ENCODE data around the gene ZEB2. TPM values are rescaled to one million over a fixed set of nuclear protein-coding genes. Genes with fewer than 3 reads are reported as not detected.

ZEB2 gene
- total RNA-seq, 1 donor from 2014 or later, result 6.3 TPM

DNA sequence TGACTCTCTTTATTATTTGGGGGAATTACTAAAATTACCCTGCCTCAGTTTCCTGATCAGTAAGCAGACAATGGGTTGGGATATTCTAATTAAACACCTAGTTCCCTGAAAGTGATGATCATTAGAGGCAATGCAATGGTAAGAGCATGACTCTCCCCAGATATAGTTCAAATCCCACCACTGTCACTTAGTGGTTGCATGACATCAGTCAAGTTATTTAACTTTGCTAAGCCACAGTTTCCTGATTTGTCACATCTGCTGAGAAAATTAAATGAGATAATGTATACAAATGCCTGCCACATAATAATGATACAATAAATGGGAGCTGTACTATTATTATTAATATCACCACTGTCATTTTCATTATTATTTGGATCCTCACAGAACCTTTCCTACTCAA is 29.9 kb downstream of the ZEB2 start:
- TF ChIP-seq, protein P1, sequence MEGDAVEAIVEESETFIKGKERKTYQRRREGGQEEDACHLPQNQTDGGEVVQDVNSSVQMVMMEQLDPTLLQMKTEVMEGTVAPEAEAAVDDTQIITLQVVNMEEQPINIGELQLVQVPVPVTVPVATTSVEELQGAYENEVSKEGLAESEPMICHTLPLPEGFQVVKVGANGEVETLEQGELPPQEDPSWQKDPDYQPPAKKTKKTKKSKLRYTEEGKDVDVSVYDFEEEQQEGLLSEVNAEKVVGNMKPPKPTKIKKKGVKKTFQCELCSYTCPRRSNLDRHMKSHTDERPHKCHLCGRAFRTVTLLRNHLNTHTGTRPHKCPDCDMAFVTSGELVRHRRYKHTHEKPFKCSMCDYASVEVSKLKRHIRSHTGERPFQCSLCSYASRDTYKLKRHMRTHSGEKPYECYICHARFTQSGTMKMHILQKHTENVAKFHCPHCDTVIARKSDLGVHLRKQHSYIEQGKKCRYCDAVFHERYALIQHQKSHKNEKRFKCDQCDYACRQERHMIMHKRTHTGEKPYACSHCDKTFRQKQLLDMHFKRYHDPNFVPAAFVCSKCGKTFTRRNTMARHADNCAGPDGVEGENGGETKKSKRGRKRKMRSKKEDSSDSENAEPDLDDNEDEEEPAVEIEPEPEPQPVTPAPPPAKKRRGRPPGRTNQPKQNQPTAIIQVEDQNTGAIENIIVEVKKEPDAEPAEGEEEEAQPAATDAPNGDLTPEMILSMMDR (conservative IDR thresholded peaks at IDR 0.05; ENCODE audit: low read depth, low read length), result no peak
- DNase-seq (ENCODE audit: low read depth), result no peak
- H3K4me3 ChIP-seq (ENCODE audit: low read depth, low read length), result no peak overlapping the region

DNA sequence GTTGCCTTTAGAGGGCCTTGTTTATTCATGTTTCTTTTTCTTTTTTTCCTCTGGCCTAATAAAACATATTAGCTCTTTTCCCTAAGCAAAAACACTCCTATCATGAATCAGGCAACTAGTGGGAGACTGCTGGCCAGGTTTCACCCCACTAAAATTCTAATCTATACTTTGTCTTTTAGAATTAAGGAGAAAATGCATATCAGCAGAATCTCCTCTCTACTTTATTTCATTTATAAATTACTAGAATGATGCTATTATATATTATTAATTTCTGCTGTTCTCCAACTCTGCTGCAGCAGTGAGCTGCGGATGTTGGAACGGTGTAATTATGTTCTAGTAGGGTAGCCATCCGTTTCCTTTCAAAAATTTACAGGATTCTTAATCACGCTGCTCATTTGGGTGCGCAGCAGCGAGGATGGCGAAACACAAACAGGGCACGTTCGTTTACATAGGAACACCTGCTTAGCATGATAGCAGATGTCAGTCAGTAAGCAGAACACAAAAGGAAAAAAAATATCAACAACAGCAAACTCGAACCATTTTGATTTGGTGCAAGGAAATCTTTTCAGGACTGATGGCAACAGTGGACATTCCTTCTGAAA is 30.5 kb downstream of the ZEB2 start:
- TF ChIP-seq, protein P1 (conservative IDR thresholded peaks at IDR 0.05; ENCODE audit: low read depth, low read length), result no peak

DNA sequence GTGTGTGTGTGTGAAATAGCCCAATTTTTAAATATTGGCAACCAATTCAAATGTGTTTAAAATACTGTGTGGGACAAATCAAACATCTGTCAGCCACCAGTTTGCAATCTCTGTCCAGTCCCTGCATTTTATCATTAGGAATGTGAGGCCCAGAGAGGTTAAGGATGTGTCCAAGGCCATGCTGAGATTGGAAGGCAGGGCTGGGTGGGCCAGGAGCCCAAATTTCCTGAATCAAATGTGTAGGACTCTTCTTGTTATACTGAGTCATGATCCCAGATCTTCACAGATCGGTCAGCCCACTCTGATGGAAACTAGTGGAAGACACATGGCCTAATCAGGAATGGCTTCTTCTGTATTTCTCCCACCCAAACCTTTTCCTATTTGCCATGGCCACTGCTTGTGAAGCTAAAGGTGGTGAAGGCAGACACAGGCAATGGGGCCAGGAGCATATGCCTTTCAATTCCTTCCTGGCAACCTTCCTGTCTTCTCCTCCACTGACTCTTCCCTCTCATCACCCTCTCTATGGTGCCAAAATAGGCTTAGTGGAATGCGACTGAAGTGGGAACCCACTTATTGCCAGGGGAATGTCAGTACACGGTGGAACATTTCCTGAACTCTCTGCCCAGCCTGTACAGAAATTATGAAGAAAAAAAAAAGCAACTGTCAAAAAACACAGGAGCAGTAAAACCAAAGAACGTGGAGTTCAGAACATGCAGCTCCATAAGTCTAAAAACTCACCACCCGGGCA is 35.5 kb downstream of the ZEB2 start:
- DNase-seq (ENCODE audit: low read depth), result no peak
- no peak overlapping the region for H3K4me3 ChIP-seq (ENCODE audit: low read depth, low read length)
- TF ChIP-seq, protein P1 (conservative IDR thresholded peaks at IDR 0.05; ENCODE audit: low read depth, low read length), result no peak

More for the DNA sequence above, 30.5 kb downstream of the ZEB2 start:
- DNase-seq (ENCODE audit: low read depth), result no peak
- H3K4me3 ChIP-seq (ENCODE audit: low read depth, low read length), result no peak overlapping the region

GRCh38 chr2:144481666-144482065 is 38.3 kb downstream of the ZEB2 start:
- no peak overlapping the region for H3K4me3 ChIP-seq (ENCODE audit: low read depth, low read length)
- TF ChIP-seq, protein P1 (conservative IDR thresholded peaks at IDR 0.05; ENCODE audit: low read depth, low read length), result no peak
- no peak for DNase-seq (ENCODE audit: low read depth)

DNA sequence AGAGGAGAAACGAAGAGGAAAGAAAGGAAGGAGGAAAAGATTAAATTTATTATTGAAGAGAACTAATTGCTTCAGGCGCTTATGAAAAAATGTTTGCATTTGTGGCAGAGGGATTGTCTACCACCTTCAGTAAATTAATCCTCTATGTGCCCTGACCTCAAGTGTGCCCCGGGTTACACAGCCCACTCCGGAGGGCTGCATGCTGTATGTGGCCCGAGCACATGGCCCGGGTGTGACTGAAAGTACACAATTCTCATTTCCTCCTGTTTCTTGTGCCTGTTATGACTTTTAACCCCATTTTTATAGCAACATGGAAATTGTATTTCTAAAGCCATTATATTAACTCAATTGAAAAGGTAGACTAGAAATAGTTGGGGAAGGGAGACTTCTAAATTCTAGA is 38.8 kb downstream of the ZEB2 start:
- no peak overlapping the region for H3K4me3 ChIP-seq (ENCODE audit: low read depth, low read length)
- TF ChIP-seq, protein P1 (conservative IDR thresholded peaks at IDR 0.05; ENCODE audit: low read depth, low read length), result no peak
- DNase-seq (ENCODE audit: low read depth), result no peak

DNA sequence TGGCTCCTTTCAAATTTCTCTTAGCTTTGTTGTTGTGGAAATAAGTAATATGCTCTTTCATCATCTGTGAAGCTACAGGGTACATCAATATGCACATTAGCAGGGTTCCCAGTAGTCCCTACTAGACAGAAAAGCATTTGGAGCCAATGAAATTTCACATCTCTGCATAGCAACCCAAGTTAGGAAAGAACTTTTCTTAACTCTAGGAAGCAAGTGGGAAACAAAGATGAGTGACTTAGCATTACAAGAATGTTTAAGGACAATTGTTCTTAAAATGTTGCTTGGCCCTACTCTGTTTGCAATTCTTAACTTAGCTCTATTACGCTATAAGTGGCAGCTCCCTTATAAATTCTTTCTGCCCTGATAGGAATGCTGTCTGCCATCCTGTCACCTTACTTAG is 39.6 kb downstream of the ZEB2 start:
- DNase-seq (ENCODE audit: low read depth), result no peak
- H3K4me3 ChIP-seq (ENCODE audit: low read depth, low read length), result no peak overlapping the region
- TF ChIP-seq, protein P1 (conservative IDR thresholded peaks at IDR 0.05; ENCODE audit: low read depth, low read length), result no peak

DNA sequence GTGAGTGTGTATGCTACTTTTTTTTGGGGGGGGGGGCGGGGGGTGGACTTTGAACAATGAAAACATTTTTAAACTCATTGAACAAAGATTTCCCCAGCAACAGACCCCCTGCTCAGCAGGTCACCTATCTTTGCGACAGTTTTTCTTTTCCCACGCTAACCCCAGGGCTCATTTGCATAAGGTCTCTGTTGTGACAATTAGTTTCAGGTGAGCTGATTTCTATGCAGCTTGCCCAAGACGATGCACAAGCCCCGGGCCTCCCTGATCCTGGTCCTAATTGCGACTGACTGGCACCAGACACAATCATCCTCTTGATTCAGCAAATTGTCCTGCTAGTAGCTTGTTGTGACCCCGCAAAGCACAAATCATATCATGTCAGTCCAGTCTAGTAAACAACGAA is 40.3 kb downstream of the ZEB2 start:
- no peak for DNase-seq (ENCODE audit: low read depth)
- TF ChIP-seq, protein P1 (conservative IDR thresholded peaks at IDR 0.05; ENCODE audit: low read depth, low read length), result no peak
- no peak overlapping the region for H3K4me3 ChIP-seq (ENCODE audit: low read depth, low read length)
